ENCODE measurements around the gene PRRT1B.

Gene PRRT1B

DNA sequence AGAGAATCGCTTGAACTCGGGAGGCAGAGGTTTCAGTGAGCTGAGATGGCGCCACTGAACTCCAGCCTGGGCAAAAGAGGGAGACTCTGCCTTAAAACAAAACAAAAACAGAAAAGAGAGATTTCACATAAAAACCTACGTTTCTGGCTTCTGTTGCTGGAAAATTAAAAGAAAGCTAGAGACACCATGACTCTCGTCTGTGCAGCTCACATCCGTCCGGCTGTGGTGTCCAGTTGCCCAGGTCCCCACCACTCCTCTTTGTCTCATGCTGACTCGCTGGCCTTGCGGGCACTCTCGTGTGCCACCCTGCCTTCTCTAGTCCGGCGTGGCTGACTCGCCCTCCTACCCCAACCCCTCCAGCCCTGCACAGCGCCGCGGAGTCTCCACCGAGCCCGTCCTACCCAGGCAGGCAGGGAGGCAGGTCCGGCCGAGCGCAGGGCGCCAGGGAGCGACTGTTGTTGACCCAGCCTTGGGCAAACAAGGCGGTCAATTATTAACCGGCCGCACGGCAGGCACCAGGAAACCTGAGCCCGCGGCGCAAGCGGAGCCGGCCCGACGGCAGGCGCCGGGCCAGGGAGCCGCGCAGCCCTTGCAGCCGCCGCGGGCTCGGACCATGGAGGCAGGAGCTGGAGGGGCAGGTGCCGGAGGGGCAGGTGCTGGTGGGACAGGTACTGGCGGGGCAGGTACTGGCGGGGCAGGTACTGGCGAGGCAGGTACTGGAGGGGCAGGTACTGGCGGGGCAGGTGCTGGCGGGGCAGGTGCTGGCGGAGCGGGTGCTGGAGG, at the start of gene PRRT1B:
TSS of gene PRRT1B (plus strand) at position 521 of the 783 bp plus-strand sequence. CDS start at position 614, 93 bp downstream.
- no peak for DNase-seq (ENCODE audit: low read depth)
- TF ChIP-seq, protein P1, sequence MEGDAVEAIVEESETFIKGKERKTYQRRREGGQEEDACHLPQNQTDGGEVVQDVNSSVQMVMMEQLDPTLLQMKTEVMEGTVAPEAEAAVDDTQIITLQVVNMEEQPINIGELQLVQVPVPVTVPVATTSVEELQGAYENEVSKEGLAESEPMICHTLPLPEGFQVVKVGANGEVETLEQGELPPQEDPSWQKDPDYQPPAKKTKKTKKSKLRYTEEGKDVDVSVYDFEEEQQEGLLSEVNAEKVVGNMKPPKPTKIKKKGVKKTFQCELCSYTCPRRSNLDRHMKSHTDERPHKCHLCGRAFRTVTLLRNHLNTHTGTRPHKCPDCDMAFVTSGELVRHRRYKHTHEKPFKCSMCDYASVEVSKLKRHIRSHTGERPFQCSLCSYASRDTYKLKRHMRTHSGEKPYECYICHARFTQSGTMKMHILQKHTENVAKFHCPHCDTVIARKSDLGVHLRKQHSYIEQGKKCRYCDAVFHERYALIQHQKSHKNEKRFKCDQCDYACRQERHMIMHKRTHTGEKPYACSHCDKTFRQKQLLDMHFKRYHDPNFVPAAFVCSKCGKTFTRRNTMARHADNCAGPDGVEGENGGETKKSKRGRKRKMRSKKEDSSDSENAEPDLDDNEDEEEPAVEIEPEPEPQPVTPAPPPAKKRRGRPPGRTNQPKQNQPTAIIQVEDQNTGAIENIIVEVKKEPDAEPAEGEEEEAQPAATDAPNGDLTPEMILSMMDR (IDR thresholded peaks at IDR 0.05; ENCODE audit: low read depth, low read length, missing control alignments): no peak
- no peak within 1 kb of the TSS for H3K4me3 ChIP-seq (ENCODE audit: low read depth, low read length)

DNA sequence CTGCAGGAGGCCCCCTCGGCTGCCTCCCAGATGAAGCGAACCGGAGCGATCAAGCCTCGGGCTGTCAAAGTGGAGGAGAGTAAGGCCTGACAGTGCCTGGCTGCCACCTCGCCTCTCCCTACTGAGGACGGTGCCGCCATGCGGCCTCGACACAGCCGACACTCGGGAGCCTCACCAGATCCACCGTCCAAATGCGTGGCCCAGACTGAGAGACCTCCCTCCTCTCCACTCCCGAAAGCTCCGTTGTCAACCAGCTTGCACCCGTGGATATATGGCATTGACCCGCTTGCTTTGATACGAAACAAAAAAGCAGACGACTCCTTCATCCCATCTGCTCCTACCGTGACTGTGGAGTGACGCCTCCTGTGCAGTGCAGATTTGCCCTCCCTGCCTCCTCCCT, 49.5 kb upstream of the PRRT1B start:
- no peak overlapping the region for H3K4me3 ChIP-seq (ENCODE audit: low read depth, low read length)
- TF ChIP-seq, protein P1 (IDR thresholded peaks at IDR 0.05; ENCODE audit: low read depth, low read length, missing control alignments): no peak
- DNase-seq (ENCODE audit: low read depth): no peak

DNA sequence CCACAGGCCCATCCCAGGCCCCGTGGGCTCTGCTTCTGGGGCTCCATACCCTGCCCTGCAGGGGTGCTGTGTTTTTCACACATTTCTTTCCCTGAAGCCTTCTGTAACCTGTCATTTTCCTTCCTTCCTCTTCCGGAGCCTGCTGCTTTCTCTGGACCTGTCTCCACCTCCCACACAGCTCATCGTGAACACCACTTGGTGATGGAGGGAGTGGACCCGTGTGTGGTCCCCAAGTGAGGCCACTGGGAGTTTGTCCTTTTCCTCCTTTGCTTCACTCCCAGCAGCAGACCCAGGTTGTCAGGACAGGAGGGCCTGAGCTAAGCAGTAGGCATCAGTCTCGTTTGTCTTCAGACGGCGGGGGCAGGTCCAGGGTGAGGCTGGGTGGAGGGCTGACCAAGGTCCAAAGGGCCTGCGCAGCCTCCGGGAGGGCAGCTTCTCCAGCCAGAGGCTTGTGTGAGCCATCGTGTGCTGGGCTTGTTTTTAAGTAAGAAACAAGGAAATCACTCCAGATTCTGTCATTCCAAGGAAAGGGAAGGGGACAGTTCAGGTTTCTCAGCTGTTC, 48.4 kb upstream of the PRRT1B start:
- no peak overlapping the region for H3K4me3 ChIP-seq (ENCODE audit: low read depth, low read length)
- no peak for DNase-seq (ENCODE audit: low read depth)
- TF ChIP-seq, protein P1 (IDR thresholded peaks at IDR 0.05; ENCODE audit: low read depth, low read length, missing control alignments): no peak

DNA sequence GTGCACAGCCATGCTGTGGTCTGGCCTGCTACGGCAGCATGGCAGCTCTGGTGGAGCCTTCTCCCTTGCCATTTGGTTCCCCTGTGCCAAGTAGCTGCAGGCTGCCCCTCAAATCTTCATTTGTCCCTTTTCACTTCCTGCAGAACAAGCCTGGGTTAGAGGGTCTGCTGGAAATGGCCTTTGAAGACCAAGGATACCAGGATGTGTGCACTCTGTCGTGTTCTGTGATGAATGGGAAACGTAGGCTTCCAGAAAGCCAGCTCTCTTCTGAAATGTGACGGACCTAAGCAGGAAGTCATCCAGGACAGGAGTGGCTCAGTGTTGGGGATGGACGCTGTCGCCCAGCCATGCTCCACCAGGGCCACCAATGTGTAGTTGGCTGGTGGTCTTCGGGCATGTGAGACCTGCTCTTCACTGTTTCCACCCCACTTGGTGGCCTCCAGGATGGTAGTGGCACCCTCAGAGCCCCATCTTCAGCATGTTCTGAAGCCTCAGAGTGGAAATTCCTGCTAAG, 46.0 kb upstream of the PRRT1B start:
- H3K4me3 ChIP-seq (ENCODE audit: low read depth, low read length): no peak overlapping the region
- DNase-seq (ENCODE audit: low read depth): no peak
- TF ChIP-seq, protein P1 (IDR thresholded peaks at IDR 0.05; ENCODE audit: low read depth, low read length, missing control alignments): no peak

DNA sequence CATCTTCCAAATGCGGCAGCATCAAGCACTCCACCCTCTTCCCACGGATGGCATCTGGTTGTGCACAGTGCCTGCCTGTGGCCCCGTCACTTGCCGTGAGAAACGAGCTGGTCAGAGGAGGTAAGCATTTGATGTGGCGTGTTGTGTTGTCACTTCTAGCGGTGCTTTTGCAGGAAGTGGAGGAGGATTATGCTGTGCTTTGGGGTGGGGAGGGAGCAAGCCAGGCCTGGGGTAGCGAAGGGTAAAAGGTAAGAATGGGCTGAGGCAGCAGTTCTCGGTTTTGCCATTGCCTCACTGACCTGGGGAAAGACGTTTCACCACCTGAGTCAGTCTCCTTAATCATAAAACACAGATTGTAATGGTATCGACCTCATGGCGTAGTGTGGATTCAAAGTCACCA, 44.9 kb upstream of the PRRT1B start:
- TF ChIP-seq, protein P1 (IDR thresholded peaks at IDR 0.05; ENCODE audit: low read depth, low read length, missing control alignments): no peak
- no peak overlapping the region for H3K4me3 ChIP-seq (ENCODE audit: low read depth, low read length)
- no peak for DNase-seq (ENCODE audit: low read depth)

DNA sequence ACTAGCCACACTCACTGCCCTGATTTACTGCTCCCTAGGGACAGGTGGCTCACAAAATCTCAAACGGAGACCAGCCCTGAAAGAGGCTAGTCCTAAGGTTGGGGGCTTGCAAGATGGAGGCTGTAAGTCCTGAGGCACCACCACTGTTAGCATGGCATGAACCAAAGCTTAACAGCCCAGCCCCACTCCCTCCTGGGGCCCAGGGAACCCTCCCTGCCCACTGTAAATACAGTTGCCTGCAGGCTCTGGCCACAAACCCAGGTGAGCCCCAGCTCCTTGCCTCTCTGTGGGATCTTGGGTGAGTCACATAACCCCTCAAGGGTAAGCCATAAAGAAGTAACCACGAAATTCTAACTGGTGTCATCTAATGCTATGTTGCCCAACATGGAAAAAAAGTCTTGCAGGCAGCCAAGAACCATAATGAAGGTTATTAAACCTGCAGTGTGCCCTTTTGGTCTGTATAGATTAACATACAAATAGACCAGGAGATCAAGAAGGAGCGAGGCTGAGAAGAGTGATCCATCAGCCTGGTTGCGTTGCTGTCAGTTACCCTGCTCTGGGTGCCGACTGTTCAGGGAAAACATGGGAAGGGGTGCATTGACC, 44.3 kb upstream of the PRRT1B start:
- no peak overlapping the region for H3K4me3 ChIP-seq (ENCODE audit: low read depth, low read length)
- TF ChIP-seq, protein P1 (IDR thresholded peaks at IDR 0.05; ENCODE audit: low read depth, low read length, missing control alignments): no peak
- no peak for DNase-seq (ENCODE audit: low read depth)

Measured in GM12864 (cell line).